GM06990 (cell line): ENCODE measurements around the gene DUOX1.
A peak's percentile ranks its signal among the peaks of the same experiment; 100 is the strongest.

Experiments
- DNase-seq: peaks from one replicate; pipeline ENCODE4 v3.0.0-alpha.2; 2011; ENCODE audit not compliant: insufficient read length; ENCODE audit errors: extremely low read depth
- H3K27me3 ChIP-seq: replicated peaks from 2 replicates; pipeline ENCODE4 v1.6.0; 2011; ENCODE audit warnings: low read length; ENCODE audit not compliant: control insufficient read depth, insufficient read depth
- H3K36me3 ChIP-seq: 2 replicates; pipeline ENCODE4 v1.5.1; 2011; ENCODE audit warnings: low read length; ENCODE audit not compliant: control insufficient read depth, insufficient read depth
- H3K4me3 ChIP-seq: replicated peaks from 2 replicates; pipeline ENCODE4 v1.5.1; 2011; ENCODE audit warnings: low read depth, mild to moderate bottlenecking, control low read depth, low read length
- TF ChIP-seq, protein P1 (sequence below): IDR thresholded peaks from 2 replicates; pipeline ENCODE4 v1.5.1; 2011; ENCODE audit warnings: low read length, control low read depth, mild to moderate bottlenecking, inconsistent platforms; ENCODE audit not compliant: insufficient read depth, poor library complexity, severe bottlenecking

Gene DUOX1

DNA sequence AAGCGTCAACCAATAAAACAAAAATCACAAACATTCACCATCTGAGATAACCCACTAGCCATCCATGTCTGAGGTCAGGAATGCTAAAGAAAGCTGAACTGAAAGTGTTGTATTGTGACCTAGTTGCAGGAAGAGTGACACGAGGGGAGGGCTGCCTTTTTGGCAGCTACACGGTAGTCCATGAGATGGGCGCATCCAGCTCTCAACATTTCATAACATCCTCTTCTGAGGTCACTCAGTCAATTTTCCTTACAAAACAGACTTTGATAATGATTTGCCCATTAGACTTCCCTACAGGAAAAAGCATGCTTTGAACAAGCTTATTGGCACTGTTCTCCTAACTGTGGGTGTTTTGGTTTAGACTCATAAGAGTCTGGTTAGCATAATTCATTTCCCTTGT lies 73.4 kb downstream of the DUOX1 start:
- H3K27me3 ChIP-seq: no peaks in the 10 kb centered on the region
- no peak for DNase-seq
- H3K36me3 ChIP-seq: no peaks in the 10 kb centered on the region
- no peak overlapping the region for H3K4me3 ChIP-seq
- TF ChIP-seq, protein P1, sequence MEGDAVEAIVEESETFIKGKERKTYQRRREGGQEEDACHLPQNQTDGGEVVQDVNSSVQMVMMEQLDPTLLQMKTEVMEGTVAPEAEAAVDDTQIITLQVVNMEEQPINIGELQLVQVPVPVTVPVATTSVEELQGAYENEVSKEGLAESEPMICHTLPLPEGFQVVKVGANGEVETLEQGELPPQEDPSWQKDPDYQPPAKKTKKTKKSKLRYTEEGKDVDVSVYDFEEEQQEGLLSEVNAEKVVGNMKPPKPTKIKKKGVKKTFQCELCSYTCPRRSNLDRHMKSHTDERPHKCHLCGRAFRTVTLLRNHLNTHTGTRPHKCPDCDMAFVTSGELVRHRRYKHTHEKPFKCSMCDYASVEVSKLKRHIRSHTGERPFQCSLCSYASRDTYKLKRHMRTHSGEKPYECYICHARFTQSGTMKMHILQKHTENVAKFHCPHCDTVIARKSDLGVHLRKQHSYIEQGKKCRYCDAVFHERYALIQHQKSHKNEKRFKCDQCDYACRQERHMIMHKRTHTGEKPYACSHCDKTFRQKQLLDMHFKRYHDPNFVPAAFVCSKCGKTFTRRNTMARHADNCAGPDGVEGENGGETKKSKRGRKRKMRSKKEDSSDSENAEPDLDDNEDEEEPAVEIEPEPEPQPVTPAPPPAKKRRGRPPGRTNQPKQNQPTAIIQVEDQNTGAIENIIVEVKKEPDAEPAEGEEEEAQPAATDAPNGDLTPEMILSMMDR: no peak

DNA sequence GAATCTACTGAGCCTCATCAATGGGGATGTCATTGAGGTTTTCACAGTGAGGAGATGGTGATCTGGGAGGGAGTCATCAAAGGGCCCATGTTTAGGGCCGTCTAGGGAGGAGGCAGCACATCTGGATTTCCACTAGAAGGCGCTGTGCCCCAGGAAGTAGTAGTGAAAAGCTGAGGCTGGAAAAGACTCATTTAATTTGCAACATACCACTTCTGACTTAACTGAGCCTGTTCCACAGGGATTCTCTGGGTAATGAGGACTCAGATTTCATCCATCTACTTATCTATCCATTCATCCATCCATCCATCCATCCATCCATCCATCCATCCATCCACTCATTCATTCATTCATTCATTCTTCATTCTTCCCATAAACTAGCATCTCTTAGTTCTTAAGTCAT lies 75.4 kb downstream of the DUOX1 start:
- TF ChIP-seq, protein P1: peak; percentile 89
- no peak overlapping the region for H3K4me3 ChIP-seq
- DNase-seq: no peak
- no peaks in the 10 kb centered on the region for H3K36me3 ChIP-seq
- H3K27me3 ChIP-seq: no peaks in the 10 kb centered on the region

- TF ChIP-seq, protein P1: no peak
- H3K36me3 ChIP-seq: no peaks in the 10 kb centered on the region
- DNase-seq: no peak
- H3K27me3 ChIP-seq: no peaks in the 10 kb centered on the region; the same call in 1 of the 2 replicates
- no peak overlapping the region for H3K4me3 ChIP-seq
Observed at GRCh38 chr15:45212493-45212892, 82.7 kb downstream of the DUOX1 start.
